ENCODE data around the gene FAT1.

FAT1 gene

DNA sequence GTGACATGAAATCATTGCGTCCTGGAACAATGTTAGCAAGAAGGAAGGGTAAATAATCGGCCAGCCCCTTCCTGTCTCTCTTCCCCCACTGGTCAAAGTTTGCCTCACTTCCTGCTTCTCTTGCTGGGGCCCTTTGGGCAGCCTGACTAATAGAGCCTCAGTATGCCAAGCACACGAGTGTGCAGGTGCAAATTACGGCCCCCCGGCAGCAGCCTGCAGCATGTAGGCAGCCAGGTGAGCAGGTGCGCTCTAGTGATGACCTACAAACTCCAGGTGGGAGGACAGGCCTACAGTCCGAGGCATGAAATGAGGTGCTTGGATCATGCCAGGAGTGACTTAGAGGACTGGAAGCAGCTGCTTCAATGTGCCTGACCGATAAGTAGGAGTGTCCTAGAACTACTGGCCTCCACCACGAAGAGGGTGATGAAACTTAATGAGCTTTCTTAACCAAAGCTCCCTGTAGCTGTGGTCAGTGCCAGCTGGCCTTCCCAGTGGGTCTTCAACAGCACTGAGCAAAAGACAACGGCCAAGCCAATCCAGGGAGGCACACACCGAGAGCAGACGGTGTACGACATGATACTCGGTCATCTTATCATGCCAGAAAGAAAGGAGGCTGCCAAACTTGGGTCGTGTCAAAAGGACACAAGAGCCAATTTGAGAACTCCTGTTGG, 26.1 kb upstream of the FAT1 start:
- no peak for DNase-seq

DNA sequence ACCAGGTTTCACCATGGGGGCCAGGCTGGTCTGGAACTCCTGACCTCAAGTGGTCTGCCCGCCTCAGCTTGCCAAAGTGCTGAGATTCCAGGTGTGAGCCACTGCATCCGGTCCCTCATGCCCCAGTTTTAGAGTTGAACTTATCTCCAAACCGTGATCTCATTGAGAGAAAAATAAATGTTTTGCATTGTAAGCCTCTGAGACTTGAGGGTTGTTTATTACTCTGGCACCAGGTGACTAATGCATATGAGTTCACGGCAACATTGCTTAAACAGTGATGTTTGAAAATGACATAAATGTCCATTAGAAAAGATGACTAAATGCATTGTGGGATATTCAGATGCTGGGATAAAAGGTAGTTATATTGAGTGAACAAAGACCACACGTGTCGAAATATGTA, 22.9 kb upstream of the FAT1 start:
- DNase-seq = no peak

DNA sequence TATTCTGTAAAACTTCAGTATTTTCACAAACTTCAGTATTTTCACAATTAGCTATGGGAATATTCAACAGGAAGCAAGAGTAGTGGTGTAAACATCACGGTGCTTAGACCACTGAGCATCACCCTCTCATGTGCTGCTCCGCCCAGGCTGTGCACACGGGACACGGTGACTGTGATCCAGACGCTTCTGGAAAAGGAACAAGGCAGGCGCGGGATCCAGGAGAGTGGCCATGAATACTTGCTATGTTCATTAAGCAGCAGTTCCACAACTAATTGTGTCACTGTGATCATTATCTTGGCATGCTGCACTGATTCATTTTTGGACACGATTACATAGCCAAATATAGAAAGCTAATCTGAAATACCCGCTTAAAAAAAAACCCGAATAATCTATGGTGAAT, 19.6 kb upstream of the FAT1 start:
- no peak for DNase-seq

DNA sequence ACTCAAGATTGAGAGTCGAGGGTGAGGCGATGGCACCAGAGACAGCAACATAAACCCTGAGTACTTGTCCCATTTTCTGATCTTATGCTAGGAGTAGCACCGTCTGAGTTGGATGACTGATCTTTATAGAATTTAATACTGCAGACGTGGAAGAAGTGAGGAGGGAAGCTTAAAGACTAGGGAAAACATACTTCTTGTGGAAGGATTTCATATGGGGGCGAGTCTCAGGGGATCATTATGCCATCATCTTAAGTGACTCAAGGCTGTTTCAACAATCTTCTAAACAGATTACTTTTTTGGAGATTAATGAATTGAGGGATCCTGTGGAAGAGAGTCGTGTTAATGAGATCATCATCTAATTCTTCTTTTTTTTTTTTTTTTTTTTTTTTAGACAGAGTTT, 17.2 kb upstream of the FAT1 start:
- DNase-seq = peak; percentile 58

DNA sequence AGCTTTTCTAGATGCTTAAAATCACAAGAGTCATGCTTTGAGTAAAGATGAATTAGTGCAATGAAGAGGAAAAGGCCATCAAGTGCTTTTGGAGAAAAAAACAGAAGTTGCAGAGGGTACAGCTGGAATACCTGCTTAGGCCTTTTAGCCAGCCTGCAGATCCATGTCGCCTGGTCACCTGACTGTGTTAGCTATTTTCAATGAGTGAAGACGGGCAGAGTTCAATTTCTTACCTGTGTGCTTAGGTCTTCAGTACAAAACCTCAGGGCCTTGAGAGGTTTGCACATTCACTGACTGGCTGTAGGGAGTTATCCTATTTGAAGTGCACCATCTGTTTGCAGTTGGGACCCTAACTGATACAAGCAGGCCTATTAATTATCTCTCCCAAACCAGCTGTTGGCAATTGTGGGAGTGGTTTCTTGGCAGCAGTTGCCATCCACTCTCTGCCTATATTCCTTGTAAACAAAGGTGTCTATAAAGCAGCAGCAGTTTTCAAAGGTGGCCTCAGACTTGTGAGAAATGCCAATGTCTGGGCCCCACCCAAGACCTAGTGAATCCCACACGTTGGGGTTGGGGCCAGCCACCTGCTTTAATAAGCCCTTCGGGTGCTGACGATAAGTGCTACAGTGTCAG, 16.3 kb upstream of the FAT1 start:
- DNase-seq = no peak

DNA sequence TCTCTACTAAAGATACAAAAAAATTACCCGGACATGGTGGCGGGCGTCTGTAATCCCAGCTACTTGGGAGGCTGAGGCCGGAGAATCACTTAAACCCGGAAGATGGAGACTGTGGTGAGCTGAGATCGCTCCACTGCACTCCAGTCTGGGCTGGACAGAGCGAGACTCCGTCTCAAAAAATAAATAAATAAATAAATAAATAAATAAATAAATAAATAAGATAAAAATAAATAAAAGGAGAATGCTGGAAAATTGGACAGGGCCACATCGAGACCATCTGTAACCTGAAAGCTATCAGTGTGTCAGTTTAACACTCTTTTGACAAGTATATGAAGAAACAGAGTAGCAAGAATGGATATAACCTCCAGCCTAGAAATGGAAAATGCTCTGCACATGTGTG, 15.7 kb upstream of the FAT1 start:
- DNase-seq = no peak

DNA sequence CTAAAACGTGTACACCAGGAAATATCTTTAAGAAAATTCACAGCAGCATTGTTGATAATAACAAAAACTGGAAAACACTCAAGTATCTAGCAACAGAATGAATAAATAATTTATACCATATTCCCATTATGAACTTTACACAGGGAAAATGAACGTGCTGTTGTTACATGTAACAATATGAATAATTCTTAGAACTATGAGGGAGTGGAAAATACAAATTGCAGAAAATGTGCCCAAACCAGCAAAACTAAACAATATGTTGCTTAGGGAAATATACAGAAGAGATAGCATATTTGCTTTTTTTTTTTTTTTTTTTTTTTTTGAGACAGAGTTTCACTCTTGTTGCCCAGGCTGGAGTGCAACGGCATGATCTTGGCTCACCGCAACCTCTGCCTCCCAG, 14.8 kb upstream of the FAT1 start:
- DNase-seq = no peak

DNA sequence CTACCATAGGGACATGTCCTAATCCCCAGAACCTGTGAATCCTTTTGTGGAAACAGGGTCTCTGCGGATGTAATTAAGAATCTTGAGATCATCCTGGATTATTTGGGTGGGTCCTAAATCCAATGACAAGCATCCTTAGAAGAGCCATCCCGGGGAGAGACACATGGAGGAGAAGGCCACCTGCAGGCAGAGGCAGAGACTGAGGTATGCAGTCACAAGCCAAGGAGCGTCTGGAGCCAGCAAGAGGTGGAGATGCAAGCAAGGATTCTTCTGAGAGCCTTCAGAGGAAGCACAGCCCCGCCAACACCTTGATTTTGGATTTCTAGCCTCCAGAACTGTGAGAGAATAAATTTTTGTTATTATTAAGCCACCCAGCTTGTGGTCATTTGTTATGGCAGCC, 13.8 kb upstream of the FAT1 start:
- DNase-seq = no peak

DNA sequence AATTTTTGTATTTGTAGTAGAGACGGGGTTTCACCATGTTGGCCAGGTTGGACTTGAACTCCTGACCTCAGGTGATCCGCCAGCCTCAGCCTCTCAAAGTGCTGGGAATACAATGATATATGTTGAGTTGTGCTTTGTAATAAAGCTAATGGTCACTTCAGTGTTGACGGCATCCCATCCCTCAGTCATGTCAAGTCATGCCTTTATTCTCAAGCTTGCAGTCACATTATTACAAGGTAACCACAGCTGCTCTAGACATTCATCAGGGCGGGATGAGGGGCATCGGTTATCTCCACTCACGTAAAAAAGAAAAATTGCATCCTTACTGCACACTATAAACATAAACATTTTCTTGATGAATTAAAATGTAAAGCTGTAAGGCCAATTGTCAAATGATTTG, 12.8 kb upstream of the FAT1 start:
- DNase-seq = no peak

DNA sequence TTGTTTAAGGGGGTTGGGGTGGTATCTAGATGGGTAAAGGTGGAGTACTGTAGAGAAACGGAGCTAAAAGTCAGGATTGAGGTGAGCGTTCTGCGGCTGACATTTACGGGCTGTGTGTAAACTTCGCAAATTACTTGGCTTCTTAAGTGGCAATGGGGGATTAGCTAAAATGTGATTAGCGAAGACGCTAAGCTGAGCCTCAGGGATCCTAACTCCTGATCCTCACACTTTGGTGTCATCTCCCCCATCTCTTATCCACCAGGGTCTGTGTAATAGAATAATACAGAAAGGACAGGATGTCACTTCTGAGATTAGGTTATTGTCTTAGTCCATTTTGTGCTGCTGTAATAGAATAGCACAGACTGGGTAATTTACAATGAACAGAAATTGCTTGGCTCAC, 10.6 kb upstream of the FAT1 start:
- DNase-seq = no peak

DNA sequence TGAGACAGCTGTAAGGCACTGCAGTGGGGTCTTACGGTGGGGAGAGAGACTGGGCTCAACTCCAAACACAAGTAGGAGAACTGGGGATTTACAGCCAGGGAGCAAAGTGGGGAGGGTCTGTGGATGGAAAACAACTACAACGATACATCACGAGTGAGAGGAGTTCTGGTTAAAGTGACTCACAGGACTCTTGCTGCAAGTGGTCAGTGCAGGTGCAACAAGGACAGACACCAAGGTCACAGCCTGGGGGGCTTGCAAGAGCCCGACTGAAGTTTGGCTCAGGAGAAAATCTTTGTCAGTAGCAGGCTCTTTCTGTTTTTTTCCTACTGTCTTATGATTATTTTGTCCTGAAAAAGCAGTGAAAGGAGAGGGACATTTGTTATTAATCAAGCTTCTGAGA, 10.1 kb upstream of the FAT1 start:
- no peak for DNase-seq

DNA sequence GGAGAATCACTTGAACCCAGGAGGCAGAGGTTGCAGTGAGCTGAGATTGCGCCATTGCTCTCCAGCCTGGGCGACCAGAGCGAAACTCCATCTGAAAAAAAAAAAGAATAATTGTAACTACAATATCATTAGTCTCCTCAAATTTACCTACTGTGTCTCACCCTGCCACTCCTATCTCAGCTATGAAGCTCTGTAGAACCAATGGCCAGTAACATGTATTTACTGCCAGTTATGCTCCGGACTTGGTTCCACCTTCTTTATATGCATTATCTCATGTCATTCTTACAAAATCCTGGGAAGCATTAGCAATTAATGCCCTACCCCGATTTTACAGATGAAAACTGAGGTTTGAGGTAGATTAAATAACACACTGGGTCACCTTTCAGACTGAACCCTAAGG, 7.0 kb upstream of the FAT1 start:
- no peak for DNase-seq

DNA sequence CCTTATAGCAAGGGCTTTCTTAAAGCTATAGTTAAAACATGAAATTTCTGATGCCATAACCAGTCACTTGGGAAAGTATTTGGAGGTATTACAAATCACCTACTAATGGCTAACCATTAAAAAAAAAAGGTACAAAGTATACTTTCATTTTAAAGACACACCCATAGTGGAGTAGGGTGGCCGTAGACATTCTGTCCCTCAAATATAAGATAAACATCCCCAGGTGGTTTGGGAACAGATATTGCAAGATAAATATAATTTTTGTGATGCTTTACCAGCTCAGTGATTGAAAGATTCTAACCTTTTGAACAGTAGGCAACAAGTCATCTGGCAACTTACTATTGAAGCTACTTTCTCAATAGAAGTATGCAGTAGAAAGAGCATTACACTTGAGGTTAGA, 6.2 kb upstream of the FAT1 start:
- no peak for DNase-seq

DNA sequence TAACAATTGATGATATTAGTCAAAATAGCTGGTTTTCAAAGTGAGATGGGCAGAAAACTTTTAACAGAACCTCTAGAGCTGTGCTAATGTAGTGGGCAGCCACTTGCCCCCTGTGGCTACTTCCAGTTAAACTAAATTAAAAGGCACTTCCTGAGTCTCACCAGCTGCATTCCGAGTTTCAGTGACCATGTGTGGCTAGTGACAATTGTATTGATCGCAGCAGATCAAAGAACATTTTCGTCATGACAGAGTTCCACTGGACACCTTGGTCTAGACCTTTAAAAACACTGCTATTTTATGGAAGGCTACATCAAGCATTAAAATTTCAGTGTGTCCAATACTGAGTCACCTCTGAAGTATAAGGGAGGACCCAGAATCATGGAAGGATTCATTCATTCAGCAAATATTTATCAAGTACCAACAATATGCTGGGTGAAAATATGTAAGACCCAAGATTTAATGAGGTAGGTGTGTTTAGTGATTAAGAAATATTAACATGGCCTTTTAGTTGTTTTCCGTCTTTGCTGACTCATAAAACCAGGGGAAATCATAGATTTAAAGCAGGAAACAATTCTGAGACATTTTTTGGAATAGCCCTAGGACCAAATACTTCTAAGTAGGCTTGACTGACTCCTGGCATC, 5.1 kb upstream of the FAT1 start:
- peak; percentile 36 for DNase-seq

DNA sequence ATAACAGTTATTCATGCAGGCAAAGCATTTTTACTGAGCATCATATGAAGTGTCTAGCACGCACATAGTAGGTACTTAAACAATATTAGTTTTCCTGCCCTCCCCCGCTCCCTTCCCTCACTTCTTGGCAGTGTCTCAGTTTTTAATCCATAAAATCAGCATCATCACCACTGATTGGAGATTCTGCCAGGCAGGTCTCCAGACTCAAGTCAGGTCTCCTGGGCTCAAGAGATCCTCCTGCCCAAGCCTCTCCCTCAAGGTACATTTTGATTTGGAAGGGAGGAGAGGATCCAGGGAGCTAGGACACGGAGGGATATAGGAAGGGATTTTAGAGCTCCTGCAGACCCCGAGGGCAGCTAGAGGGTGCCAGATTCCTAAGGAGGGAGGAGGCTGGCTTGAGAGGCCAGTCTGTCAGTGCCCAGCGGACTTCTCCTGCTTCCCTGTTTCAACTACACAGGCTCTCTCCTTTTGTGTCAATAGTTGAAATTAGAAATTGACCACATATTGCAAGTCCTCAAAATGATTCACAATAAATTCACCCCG, 4.4 kb upstream of the FAT1 start:
- peak; percentile 25 for DNase-seq

DNA sequence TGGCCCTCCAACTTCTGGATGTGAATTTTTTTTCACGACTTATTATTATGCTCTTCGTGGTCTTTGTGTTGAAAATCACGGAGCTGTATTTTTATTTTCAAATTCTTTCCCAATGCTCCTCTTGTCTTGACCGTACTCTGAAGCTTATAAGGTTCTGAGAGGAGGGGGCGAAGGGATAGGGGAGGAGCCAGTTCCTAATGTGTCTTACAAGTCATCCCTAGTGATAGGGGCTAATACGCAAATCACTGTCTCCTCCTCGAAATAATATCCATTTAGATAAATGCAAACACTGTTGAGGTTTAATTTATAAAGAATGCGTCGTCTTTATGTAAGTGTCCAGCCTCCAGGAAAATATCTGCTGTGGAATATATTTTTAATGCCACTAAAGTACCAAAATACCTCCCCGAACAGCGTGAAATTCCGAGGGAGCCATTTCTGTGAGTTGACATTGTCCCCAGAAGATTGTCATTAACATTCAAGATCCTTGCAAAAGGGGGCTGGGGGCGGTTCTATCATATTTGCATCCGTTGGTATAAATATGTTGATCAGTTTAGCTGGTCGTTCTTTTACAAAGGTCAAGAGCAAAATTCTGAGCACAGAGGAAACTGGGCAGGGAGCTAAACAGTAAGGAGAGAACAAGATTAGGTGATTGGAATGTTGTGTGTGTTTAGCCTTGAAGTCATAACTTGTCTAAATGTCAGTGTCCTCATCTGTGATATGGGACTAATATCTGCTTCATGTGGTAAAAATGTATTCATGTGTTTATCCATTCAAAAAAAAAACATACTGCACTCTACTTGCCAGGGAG, 3.7 kb upstream of the FAT1 start:
- no peak for DNase-seq

DNA sequence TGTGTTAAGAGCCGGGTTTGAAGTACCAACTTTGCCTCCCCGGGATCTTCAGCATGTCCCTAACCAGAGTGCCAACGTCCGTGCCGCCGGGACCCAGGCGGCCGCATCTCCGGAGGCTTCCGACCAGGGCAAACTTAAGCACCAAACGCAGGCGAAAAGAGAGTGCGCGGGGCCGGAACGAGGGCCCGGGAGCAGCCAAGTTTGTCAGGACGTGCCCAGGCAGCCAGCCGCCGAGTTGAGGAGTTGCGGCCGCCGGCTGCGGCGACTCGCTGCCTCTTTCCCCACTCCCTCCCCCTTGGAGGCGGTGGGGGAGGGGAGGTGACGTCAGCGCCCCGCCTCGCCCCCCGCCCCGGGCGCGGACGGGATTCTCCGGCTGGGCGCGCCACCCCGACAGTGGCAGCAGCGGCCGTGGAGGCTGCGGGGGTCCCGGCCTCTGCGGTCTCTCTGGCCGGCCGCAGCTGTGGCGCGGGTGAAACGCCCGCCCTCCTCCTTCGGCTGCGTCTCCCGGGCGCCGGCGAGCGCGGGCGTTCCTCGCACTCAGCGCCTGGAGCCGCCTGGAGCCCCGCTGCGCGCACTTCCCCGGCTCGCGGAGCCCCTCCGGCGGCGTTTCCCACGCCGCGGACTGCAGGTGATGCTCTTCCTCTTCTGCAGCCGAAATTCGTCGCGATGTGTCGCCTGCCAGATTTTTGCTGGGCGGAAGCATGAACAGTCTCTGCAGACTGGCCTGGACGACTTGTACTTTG, 2.9 kb upstream of the FAT1 start:
- peak; percentile 78 for DNase-seq

DNA sequence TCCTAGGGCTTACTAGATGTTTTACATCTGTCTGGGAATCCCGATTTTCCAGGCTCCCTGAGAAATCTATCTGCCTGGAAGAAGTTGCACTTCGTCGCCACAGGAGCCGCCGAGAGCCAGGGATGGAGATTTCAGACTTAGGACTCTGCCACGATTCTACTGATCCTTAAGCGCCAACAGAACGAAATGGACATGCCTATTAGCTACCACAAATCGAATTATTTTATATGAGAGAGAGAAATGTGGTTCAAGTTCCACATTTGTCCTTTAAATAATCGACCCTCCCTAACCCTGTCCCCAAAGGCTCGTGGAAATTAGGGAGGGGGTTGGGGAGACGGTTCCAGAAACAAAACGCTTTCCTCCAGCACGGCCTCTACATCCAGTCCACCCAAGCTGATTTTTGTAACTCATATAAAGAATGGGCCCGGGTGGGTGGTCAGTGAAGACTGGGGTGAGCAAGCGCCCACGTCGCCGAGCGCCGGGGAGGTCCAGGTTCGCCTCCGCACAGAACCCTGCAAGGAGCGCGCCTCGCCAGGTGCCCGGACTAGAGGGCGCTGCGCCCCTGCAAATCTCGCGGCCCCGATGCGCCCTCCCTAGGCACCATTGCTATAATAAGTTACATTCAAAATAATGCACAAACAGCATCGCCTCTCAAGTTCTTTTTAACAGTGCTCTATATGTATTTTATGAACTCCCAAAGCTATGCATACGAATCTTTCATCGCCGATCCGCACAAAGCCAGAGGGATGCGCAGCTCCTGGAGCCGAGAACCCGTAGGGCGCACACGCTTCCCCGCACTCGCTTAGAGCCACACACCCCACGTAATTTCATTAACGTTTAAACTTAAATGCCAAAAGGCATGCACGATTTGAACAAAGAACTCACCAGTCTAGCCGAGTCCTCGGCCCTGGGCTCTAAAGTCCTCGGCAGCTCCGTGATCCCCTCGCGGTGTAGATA, 2.1 kb upstream of the FAT1 start:
- peak; percentile 83 for DNase-seq

DNA sequence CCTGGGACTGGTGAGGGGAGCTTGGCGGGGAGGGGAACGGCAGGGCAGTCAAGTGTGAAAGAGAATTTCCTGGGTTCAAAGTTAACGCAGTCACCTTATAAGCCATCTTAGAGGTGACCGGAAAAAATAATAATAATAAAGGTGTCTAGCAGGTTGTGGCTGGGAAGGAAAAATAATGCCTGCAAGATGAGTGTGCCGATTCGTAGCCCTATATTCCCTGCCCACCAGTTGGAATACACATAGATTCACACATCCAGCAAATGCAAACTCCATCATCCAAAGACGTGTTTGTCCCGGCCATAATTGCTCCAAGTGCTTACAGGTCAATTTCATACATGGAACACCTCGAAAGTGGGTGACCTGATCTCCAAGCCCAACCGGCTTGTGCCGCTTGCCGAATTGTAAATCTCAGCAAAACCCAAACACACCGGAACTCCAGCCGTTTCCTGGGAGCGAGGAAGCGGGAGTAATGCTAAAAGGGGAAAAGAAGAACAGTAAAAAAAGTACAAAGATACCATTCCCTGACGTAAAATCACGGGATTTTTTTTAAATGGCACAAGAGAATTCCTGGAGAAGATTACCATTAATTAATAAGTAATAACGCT, 1.3 kb upstream of the FAT1 start:
- peak; percentile 21 for DNase-seq

DNA sequence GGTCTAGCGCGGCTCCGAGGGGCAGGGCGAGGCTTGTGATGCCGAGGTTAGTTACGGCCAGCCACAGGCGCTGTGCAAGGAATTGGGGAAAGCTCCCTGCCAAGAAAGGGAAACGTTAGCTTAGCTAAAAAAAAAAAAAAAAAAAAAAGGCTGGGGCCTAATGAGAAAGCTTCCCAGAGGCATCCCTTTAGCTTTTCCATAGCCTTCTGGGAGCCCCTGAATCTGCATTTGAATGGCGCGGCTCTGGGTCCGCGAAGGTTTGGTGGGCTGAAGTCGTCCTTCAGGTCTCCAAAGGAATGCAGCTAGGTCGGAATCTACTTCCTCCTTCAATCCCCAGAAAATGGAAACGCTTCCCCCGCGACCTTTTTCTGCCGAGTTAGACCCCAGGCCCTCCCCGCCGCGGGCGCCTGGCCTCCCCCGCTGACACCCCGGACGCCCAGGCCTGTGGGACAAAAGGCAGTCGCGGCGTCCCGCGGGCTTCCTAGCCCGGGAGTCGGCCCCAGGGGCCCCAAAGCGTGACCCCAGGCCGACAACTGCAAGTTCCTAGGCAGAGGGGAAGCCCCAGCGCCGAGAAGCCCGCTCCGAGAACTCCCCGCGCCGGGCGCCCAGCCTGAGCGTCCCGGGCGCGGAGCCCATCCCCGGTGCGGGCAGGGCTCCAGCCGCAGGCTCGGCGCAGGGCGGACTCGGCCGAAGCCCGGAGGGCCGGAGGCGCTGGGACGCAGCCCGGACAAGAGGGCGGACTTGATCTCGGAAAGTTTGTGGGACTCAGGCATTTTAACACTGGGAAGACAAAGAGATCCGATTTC, 605 bp upstream of the FAT1 start:
- DNase-seq = peak; percentile 37

Measured in fibroblast of upper back skin (primary cell).